Measurements from ENCODE around the gene PECR.

The PECR gene

GRCh38 chr2:216049452-216049851 is 32.2 kb downstream of the PECR start:
- no peak for DNase-seq (ENCODE audit: low read depth)
- no peak overlapping the region for H3K4me3 ChIP-seq (replicated peaks; ENCODE audit: low read depth, low read length)
- TF ChIP-seq CTCF (IDR thresholded peaks at IDR 0.05; ENCODE audit: low read length, missing control alignments): no peak

- no peak for DNase-seq (ENCODE audit: low read depth)
- no peak for TF ChIP-seq CTCF (IDR thresholded peaks at IDR 0.05; ENCODE audit: low read length, missing control alignments)
- no peak overlapping the region for H3K4me3 ChIP-seq (replicated peaks; ENCODE audit: low read depth, low read length)
Observed at GRCh38 chr2:216047397-216047796, 34.2 kb downstream of the PECR start.

GRCh38 chr2:216044883-216045486 is 36.6 kb downstream of the PECR start:
- no peak overlapping the region for H3K4me3 ChIP-seq (replicated peaks; ENCODE audit: low read depth, low read length)
- TF ChIP-seq CTCF (IDR thresholded peaks at IDR 0.05; ENCODE audit: low read length, missing control alignments): no peak
- DNase-seq (ENCODE audit: low read depth): no peak

GRCh38 chr2:216043949-216044348 is 37.7 kb downstream of the PECR start:
- TF ChIP-seq CTCF (IDR thresholded peaks at IDR 0.05; ENCODE audit: low read length, missing control alignments): no peak
- DNase-seq (ENCODE audit: low read depth): no peak
- no peak overlapping the region for H3K4me3 ChIP-seq (replicated peaks; ENCODE audit: low read depth, low read length)

GRCh38 chr2:216041438-216041837 is 40.2 kb downstream of the PECR start:
- no peak overlapping the region for H3K4me3 ChIP-seq (replicated peaks; ENCODE audit: low read depth, low read length)
- no peak for DNase-seq (ENCODE audit: low read depth)
- no peak for TF ChIP-seq CTCF (IDR thresholded peaks at IDR 0.05; ENCODE audit: low read length, missing control alignments)

- DNase-seq (ENCODE audit: low read depth): no peak
- TF ChIP-seq CTCF (IDR thresholded peaks at IDR 0.05; ENCODE audit: low read length, missing control alignments): no peak
- H3K4me3 ChIP-seq (replicated peaks; ENCODE audit: low read depth, low read length): no peak overlapping the region
Observed at GRCh38 chr2:216039918-216040317, 41.7 kb downstream of the PECR start.

GRCh38 chr2:216034065-216034464 is 47.5 kb downstream of the PECR start:
- TF ChIP-seq CTCF (IDR thresholded peaks at IDR 0.05; ENCODE audit: low read length, missing control alignments): peak; percentile 97
- no peak overlapping the region for H3K4me3 ChIP-seq (replicated peaks; ENCODE audit: low read depth, low read length)
- DNase-seq (ENCODE audit: low read depth): peak; percentile 89

All from fibroblast of pulmonary artery (primary cell).